ENCODE results near the gene GGNBP2. TPM values are rescaled to one million over a fixed set of nuclear protein-coding genes. Genes with fewer than 3 reads are reported as not detected.

Gene GGNBP2
- total and polyA plus RNA-seq, 2 of the 8 experiments (the other 6 are each of a cell fraction or from before 2014, with no cell fraction given), result 29.2 to 35.8 TPM

DNA sequence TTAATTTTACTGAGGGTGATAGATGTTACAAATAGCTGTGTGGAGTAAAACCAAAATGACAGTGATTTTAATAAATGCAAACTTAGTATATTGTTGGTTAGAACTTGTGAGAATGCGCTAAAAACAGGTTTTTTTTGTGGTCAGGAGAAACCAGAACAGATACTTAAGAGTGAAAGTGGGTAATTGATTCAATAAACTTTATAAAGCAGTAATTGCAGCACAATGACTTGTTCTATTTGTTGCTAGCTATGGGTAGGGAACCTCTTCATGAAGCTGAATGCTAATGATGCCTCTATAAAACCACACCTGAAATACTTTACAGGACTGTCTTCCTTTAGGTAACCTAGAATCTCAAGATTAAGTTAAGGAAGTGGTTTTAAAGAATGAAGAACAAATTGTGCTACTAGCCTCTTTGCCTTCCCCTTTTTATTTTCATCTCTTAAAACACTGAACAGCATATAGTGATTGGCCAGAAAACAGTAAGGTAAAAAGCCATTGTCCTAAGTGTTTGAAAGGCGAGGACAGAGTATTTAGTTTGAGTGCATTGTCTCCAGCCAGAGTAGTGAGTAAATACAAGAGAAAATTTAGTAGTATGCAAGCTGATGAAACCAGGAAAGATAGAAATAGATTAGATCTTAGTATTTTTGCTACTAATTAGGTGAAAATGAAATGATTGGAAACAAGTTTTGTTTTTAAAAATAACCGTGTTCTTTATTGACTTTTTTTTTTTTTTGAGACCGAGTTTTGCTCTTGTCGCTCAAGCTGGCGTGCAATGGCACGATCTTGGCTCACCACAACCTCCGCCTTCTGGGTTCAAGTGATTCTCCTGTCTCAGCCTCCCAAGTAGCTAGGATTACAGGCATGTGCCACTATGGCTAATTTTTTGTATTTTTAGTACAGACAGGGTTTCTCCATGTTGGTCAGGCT, 6.0 kb downstream of the GGNBP2 start:
- Histone ChIP-seq H3K4me3 (ENCODE audit: extremely low read depth in 1 of 4, insufficient read depth in 2 of 4, low read depth in 3 of 4, low read length in 4 of 4) (no peak overlapping the region), H3K27ac (ENCODE audit: low read depth, low read length) (no peak overlapping the region), H3K79me2 (ENCODE audit: control insufficient read depth in 1 of 2, insufficient read depth in 2 of 2, low read length in 2 of 2) (peaks cover 6 to 90% of the 10 kb centered on the region in 2 experiments; a peak in 3 of 4 replicates), H3K14ac (ENCODE audit: insufficient read length) (no peak overlapping the region), H3K27me3 (replicated peaks in 1 of 4; ENCODE audit: control insufficient read depth in 3 of 4, extremely low read depth in 1 of 4, insufficient read depth in 3 of 4, low read length in 3 of 4) (no peaks in the 10 kb centered on the region), H3K4ac (replicated peaks; ENCODE audit: insufficient read length, low read depth, low read length) (no peak overlapping the region), H2BK12ac (ENCODE audit: low read depth, low read length) (no peak overlapping the region), H3K4me1 (replicated peaks in 1 of 4; ENCODE audit: control insufficient read depth in 3 of 4, insufficient read depth in 4 of 4, low read length in 3 of 4) (peaks cover 0 to 5% (median 1%) of the 10 kb centered on the region in 4 experiments; a peak in 2 of 7 replicates), H3K56ac (replicated peaks; ENCODE audit: insufficient read length, low read depth, low read length) (no peak overlapping the region), H2BK120ac (replicated peaks; ENCODE audit: low read depth, low read length) (no peak overlapping the region), H3K9me3 (ENCODE audit: insufficient read depth in 2 of 2, low read depth in 1 of 2, low read length in 1 of 2) (no peaks in the 10 kb centered on the region), H3K18ac (ENCODE audit: extremely low read depth, low read length) (no peak overlapping the region), H2BK5ac (ENCODE audit: low read depth, low read length) (no peak overlapping the region), H2AFZ (ENCODE audit: low read length) (no peak overlapping the region), H4K5ac (ENCODE audit: insufficient read length, low read depth, low read length) (no peak overlapping the region), H3K36me3 (ENCODE audit: control insufficient read depth in 2 of 4, insufficient read depth in 4 of 4, low read length in 3 of 4) (peaks cover 0 to 4% (median 0%) of the 10 kb centered on the region in 4 experiments; a peak in 1 of 8 replicates), H4K20me1 (replicated peaks in 1 of 2; ENCODE audit: control insufficient read depth in 1 of 2, insufficient read depth in 2 of 2, low read length in 2 of 2) (peaks cover 2 to 4% of the 10 kb centered on the region in 2 experiments), H2BK20ac (ENCODE audit: low read length) (no peak overlapping the region), H2AK5ac (ENCODE audit: low read depth, low read length) (no peak overlapping the region), H3K4me2 (ENCODE audit: insufficient read depth in 1 of 2, low read depth in 2 of 2, low read length in 2 of 2) (no peak overlapping the region), H4K8ac (ENCODE audit: extremely low read depth, insufficient read depth, low read length) (no peak overlapping the region), H3K23me2 (ENCODE audit: low read depth, low read length) (peaks cover 4% of the 10 kb centered on the region), H3K79me1 (ENCODE audit: low read depth, low read length) (no peaks in the 10 kb centered on the region), H4K91ac (replicated peaks; ENCODE audit: insufficient read length, low read length) (no peak overlapping the region), H3K9ac (replicated peaks in 1 of 4; ENCODE audit: extremely low read depth in 1 of 4, low read depth in 3 of 4, low read length in 3 of 4) (no peak overlapping the region), H3K23ac (ENCODE audit: insufficient read length) (no peak overlapping the region), H2BK15ac (ENCODE audit: low read length) (no peak overlapping the region)
- ChIA-PET CTCF (ENCODE audit: partially characterized antibody) (no interaction called here), POLR2A (ENCODE audit: partially characterized antibody) (interaction anchor here (0.6 to 1.7 kb wide), 5 partner anchors 10 to 79 kb away, joined by 3 to 5 read pairs (median 3); partner anchors contain the start of genes MYO19 and PIGW)
- DNase-seq (ENCODE audit: low read depth in 1 of 2, low spot score in 2 of 2), result no peak
- WGBS, 2 experiments (ENCODE audit: extremely low coverage in 1 of 2, insufficient coverage in 1 of 2, insufficient read length in 1 of 2, insufficient replicate concordance in 2 of 2, low coverage in 1 of 2, low lambda C conversion rate in 2 of 2, missing lambda C conversion rate in 1 of 2), result 92% methylated on average over 8 of the region's 8 CpGs; no CpG with 5 or more reads in 1 of the 2 experiments
- no peak for FAIRE-seq
- no peak for TF ChIP-seq HDAC2 (IDR thresholded peaks at IDR 0.05; ENCODE audit: borderline replicate concordance in 1 of 2, low read depth in 2 of 2, low read length in 2 of 2)
- no peak for TF ChIP-seq RNF2 (IDR thresholded peaks at IDR 0.05; ENCODE audit: borderline replicate concordance, low read depth, low read length, missing control alignments, poor library complexity, severe bottlenecking)
- no peak for TF ChIP-seq SP1 (IDR thresholded peaks at IDR 0.05; ENCODE audit: low read depth, low read length)
- TF ChIP-seq POLR2AphosphoS5 (IDR thresholded peaks at IDR 0.05; ENCODE audit: low read depth, low read length), result no peak
- no peak for TF ChIP-seq POLR2A (IDR thresholded peaks at IDR 0.05; ENCODE audit: control extremely low read depth in 1 of 2, low read depth in 2 of 2, low read length in 2 of 2)
- no peak for TF ChIP-seq JUN (IDR thresholded peaks at IDR 0.05; ENCODE audit: low read depth, low read length)
- no peak for TF ChIP-seq TCF12 (IDR thresholded peaks at IDR 0.05; ENCODE audit: low read depth, low read length)
- TF ChIP-seq CBX5 (IDR thresholded peaks at IDR 0.05; ENCODE audit: low read depth, low read length), result no peak
- TF ChIP-seq EZH2 (IDR thresholded peaks at IDR 0.05; ENCODE audit: low read depth, low read length, severe bottlenecking), result no peak
- no peak for TF ChIP-seq ZNF274 (IDR thresholded peaks at IDR 0.05; ENCODE audit: borderline replicate concordance, extremely low read depth, low read length)
- no peak for TF ChIP-seq CBX8 (IDR thresholded peaks at IDR 0.05; ENCODE audit: borderline replicate concordance, low read depth, low read length)
- TF ChIP-seq PHF8 (conservative IDR thresholded peaks at IDR 0.05; ENCODE audit: low read depth, low read length), result no peak
